Lung microvascular endothelial cell (primary cell): ENCODE data around the gene ELAPOR1. TPM values are rescaled to one million over a fixed set of nuclear protein-coding genes. Genes with fewer than 3 reads are reported as not detected.

Experiments
- DNase-seq, 2 donors: peaks; one replicate each; pipeline versions ENCODE4 v3.0.0 to v3.0.0-alpha.2; 2010; ENCODE audit warnings: low read depth in 2 of 2
- total RNA-seq: library from RNA; depleted of rRNA; stranded (reverse); fragments of >200 nt; gene quantifications from 2 replicates; pipeline ENCODE4 v1.2.1, GENCODE V29; 2014

The ELAPOR1 gene
- total RNA-seq, 1 donor from 2014 or later: under 0.01 TPM

DNA sequence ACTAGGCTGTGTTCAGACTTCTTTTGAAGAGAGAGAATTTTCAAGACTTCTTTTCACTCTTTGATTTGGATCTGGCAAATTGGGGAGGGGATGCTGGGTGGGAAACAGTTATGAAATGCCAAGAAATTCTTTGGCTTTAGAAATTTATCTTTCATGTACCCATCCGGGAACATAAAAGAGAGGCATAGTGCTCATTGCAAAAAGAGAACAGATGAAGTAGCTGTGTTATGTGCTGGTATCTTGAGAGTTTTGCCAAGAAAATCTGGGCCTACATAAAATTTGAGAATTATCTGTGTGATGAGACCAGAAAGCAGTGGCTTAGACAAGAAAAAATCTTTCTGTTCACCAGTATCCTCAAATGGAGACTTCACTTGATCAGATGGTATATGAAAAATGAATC is 19.0 kb upstream of the ELAPOR1 start:
- no peak for DNase-seq

GRCh38 chr1:109095631-109096030 is 18.3 kb upstream of the ELAPOR1 start:
- no peak for DNase-seq

- DNase-seq: no peak
These were observed 17.8 kb upstream of the ELAPOR1 start for GRCh38 chr1:109096120-109096519.

GRCh38 chr1:109099938-109100773 is 13.8 kb upstream of the ELAPOR1 start:
- peak; percentile 90 to 98 for DNase-seq

- DNase-seq: no peak
These were observed 9.4 kb upstream of the ELAPOR1 start for GRCh38 chr1:109104364-109105151.

DNA sequence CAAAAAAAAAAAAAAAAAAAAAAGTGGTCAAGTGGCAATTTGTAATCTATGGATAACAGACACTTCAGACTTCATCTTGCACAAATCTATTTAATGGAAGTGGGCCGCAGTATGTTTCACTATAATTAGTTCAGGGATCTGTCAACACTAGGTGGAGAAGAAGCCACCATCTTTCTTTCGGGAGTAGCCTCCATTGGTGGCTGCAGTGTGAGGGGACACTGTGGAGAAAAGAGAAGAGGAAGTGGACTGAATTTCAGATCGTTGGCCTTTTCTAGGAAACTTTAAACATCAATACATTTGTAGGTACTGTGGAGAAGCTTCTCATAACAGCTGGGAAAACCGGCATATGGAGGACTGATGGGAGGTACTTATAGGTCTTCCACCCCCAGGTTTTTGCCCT is 8.0 kb upstream of the ELAPOR1 start:
- DNase-seq: no peak

GRCh38 chr1:109107785-109108184 is 6.1 kb upstream of the ELAPOR1 start:
- DNase-seq: no peak

GRCh38 chr1:109109906-109110305 is 4.0 kb upstream of the ELAPOR1 start:
- no peak for DNase-seq

- no peak for DNase-seq
These were observed 2.4 kb upstream of the ELAPOR1 start for GRCh38 chr1:109111386-109112055.

- DNase-seq: peak; percentile 54 to 57
These were observed 1.8 kb upstream of the ELAPOR1 start for GRCh38 chr1:109112056-109112651.

- DNase-seq: peak; percentile 90 to 91
These were observed 1.1 kb upstream of the ELAPOR1 start for GRCh38 chr1:109112652-109113285.

DNA sequence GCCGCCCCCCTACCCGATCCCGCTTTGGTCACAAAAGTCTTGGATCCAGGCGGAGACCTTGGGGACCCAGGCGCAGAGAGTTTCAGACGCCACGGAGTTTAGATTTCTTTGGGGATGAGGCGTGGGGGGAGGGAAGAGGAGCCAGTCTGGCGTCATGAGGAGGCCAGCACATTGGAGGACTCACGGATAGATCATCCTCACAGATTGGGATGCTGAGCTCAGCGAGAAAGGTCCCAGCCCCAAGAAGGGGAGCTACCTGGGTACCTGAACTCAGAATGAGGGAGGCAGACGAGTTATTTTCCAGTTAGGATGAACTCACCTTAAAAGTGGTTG is 393 bp downstream of the ELAPOR1 start:
- no peak for DNase-seq

- DNase-seq: no peak
These were observed 1.8 kb downstream of the ELAPOR1 start for GRCh38 chr1:109115685-109116084.

DNA sequence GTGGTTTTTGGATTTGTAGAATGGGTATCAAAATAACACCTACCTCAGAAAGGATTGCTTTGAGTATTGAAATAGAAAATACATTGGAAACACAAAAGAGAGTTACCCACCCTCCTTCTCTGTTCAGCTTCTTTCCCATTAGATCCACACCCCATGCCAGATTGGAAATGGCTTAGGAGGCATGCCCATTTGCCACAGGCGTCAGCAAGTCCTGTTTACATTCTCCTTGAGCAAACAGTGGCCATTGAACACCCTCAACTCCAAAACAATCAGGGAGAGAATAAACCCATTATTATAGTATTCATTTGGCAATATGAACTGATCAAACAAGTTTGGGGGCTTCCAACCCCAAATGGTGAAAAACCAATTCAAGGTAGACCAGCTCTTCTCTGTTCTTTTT is 2.4 kb downstream of the ELAPOR1 start:
- DNase-seq: no peak

DNA sequence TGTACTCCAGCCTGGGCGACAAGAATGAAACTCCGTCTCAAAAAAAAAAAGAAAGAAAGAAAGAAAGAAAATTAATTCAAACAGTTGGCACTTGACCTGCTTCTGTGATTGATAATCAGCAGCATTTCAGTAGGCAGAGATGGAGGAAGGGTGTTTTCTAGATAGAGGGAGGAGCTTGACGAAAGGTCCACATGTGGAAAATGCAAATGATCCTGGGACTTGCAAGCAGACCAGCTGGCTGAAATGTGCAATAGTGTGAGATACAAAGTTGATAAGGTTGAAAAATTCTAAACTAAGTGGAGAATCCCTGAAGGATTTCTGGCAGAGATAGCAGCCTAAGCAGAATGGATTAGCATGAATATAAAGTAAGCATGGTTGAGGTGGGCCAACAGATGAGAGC is 4.2 kb downstream of the ELAPOR1 start:
- DNase-seq: no peak

- DNase-seq: no peak
These were observed 6.4 kb downstream of the ELAPOR1 start for GRCh38 chr1:109120356-109120755.

DNA sequence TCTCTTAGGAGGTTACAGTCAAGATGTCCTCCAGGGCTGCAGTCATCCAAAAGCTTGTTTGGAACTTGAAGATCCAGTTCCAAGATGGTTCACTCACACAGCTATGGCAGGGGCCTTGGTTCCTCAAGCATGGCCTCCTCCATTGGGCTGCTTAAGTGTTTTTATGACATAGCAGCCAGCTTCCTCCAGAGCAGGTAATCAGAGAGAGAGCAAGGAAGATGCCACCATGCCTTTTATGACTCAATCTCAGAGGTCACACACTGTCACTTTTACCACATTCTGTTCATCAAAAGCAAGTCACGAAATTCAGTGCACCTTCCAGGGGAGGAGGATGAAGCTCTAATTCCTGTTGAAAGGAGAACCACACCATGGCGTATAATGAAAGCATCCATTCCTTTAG is 17.1 kb downstream of the ELAPOR1 start:
- no peak for DNase-seq

GRCh38 chr1:109131800-109132199 is 17.9 kb downstream of the ELAPOR1 start:
- DNase-seq: no peak

DNA sequence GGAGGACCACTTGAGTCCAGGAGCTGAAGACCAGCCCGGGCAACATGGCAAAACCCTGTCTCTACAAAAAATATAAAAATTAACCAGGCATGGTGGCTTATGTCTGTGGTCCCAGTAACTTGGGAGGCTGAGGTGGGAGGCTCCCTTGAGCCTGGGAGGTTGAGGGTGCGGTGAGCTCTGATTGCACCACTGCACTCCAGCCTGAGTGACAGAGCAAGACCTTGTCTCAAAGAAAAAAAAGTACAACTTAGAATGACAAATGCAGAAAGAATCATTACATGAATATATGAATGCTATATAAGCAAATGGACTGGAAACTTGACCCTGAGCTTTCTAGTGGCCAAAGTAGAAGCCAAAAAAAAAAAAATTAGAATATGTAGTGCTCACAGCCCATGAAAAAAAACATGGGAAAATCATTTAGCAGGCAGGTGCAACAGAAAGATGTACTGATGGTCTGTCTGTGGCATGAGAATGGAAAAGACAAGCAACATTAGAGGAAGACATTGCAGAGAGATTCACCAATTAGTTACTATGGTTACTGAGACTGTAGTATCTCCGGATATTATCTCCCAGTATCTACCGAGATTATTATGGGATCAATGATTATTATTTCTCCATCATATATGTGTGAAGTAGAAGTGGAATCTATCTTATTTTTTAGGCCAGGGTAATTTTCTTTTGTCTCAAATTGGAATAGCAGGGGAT is 19.2 kb downstream of the ELAPOR1 start:
- DNase-seq: no peak

- DNase-seq: no peak
These were observed 19.9 kb downstream of the ELAPOR1 start for GRCh38 chr1:109133815-109134214.

DNA sequence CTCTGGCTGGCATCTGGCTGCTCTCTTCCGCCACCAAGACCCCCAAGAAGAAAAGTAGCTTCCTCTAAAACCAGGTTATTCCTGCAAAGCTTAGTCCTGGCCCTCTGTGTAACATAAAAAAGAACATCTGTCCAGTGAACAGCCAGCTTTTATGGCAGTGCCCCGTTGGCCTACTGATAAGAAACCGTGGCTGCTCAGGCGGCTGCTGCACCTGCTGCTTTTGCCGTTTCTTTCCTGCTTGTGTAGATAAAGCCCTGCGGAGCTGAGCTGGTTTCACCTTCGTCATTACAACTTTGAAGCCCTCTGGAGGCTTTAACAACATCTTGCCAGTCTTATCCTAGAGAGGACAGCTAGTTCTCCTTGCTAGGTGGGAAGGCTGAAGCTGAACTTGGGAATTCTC is 20.5 kb downstream of the ELAPOR1 start:
- no peak for DNase-seq
